K562 (cell line): ENCODE data around the gene LRRK1. TPM values are rescaled to one million over a fixed set of nuclear protein-coding genes. Genes with fewer than 3 reads are reported as not detected.

Experiments
- ATAC-seq: fragments of 200-7000 bp; cut with Tn5 transposase; 3 replicates; pipeline ENCODE4 v1.9.1; 2020; ENCODE audit warnings: moderate library complexity
- BruUV-seq: library from RNA; stranded (reverse); fragments of 400-500 nt; replicated peaks from 2 replicates; lab custom pipeline; 2021; lab: Mats Ljungman, UMichigan
- CTCF ChIA-PET: fragments of 300-600 bp; formaldehyde crosslinking; extraction: SDS; loops from one replicate; lab custom pipeline; 2021; ENCODE audit warnings: low intra/inter-chr PET ratio; lab: Yijun Ruan, JAX
- POLR2A ChIA-PET: fragments of 300-600, 350-650 bp; sonication (Branson Sonifier 250); formaldehyde crosslinking; extraction: SDS; loops from one replicate; lab custom pipeline; 2021; ENCODE audit warnings: antibody characterized with exemption, inconsistent platforms; lab: Yijun Ruan, JAX
- DNase-seq, 4 experiments: peaks; one replicate each; pipeline versions ENCODE4 v3.0.0 to v3.0.0-alpha.2; 2011 to 2018; ENCODE audit warnings: low spot score in 3 of 4, mixed read lengths in 3 of 4; ENCODE audit errors: extremely low read depth in 1 of 4
- FAIRE-seq: peaks from 2 replicates; lab custom pipeline; 2011; peaks lifted over from hg19 to GRCh38; lab: Jason Lieb, UNC
- H2AFZ ChIP-seq: 2 replicates; pipeline ENCODE4 v1.6.0; 2011; ENCODE audit warnings: low read depth, low read length, control low read depth, inconsistent platforms
- H3K27ac ChIP-seq: fragments of 200-600 bp; 3 replicates; pipeline ENCODE4 v1.8.0; 2011; ENCODE audit warnings: low read depth, mild to moderate bottlenecking, control low read depth, inconsistent platforms, low read length, moderate library complexity, mixed read lengths; ENCODE audit errors: extremely low read depth
- H3K27me3 ChIP-seq, 2 experiments: fragments of 300-600 bp in 1 of 2; 2 replicates in 1 of 2; 3 replicates in 1 of 2; pipeline versions ENCODE4 v1.6.0 to v1.8.0; 2011; ENCODE audit warnings: inconsistent platforms in 2 of 2, low read length in 2 of 2, mild to moderate bottlenecking in 1 of 2, mixed read lengths in 1 of 2, moderate library complexity in 1 of 2; ENCODE audit not compliant: control insufficient read depth in 2 of 2, insufficient read depth in 2 of 2
- H3K36me3 ChIP-seq: fragments of 300-600 bp; 3 replicates; pipeline ENCODE4 v1.8.0; 2011; ENCODE audit warnings: mild to moderate bottlenecking, low read length, inconsistent platforms; ENCODE audit not compliant: control insufficient read depth, insufficient read depth
- H3K4me1 ChIP-seq, 2 experiments: fragments of 200-600 bp in 1 of 2; replicated peaks in 1 of 2; 2 replicates in 1 of 2; 3 replicates in 1 of 2; pipeline versions ENCODE4 v1.5.1 to v1.8.0; 2011; ENCODE audit warnings: inconsistent platforms in 2 of 2, low read length in 2 of 2, mild to moderate bottlenecking in 1 of 2, mixed read lengths in 1 of 2, moderate library complexity in 1 of 2; ENCODE audit not compliant: control insufficient read depth in 2 of 2, insufficient read depth in 2 of 2
- H3K4me2 ChIP-seq: 2 replicates; pipeline ENCODE4 v1.6.1; 2011; ENCODE audit warnings: low read length, control low read depth, inconsistent platforms, mixed read lengths; ENCODE audit not compliant: insufficient read depth
- H3K4me3 ChIP-seq: fragments of 200-600 bp; sonication (generic), shearing (Covaris generic); 2 replicates; pipeline ENCODE4 v1.5.1; 2016; ENCODE audit warnings: control low read depth, inconsistent platforms
- H3K79me2 ChIP-seq: fragments of 200-600 bp; 3 replicates; pipeline ENCODE4 v1.8.0; 2011; ENCODE audit warnings: low read length, inconsistent platforms; ENCODE audit not compliant: control insufficient read depth, insufficient read depth
- H3K9ac ChIP-seq, 2 experiments: 2 replicates each; pipeline versions ENCODE4 v1.6.0 to v1.6.1; 2011; ENCODE audit warnings: low read depth in 2 of 2, low read length in 2 of 2, control low read depth in 1 of 2, inconsistent platforms in 1 of 2, mild to moderate bottlenecking in 1 of 2, mixed read lengths in 1 of 2; ENCODE audit not compliant: insufficient read depth in 1 of 2
- H3K9me1 ChIP-seq: one replicate; pipeline ENCODE4 v1.6.0; 2011; ENCODE audit warnings: inconsistent platforms, mild to moderate bottlenecking, low read length, moderate library complexity; ENCODE audit not compliant: control insufficient read depth, insufficient read depth
- H3K9me3 ChIP-seq: replicated peaks from 2 replicates; pipeline ENCODE4 v1.5.1; 2011; ENCODE audit warnings: low read depth, low read length, inconsistent platforms; ENCODE audit not compliant: control insufficient read depth, insufficient read depth
- H4K20me1 ChIP-seq: replicated peaks from 2 replicates; pipeline ENCODE4 v1.6.1; 2011; ENCODE audit warnings: low read length, inconsistent platforms, mixed read lengths; ENCODE audit not compliant: control insufficient read depth, insufficient read depth
- CCNT2 ChIP-seq: IDR thresholded peaks from 2 replicates; pipeline ENCODE4 v1.6.1; 2011; ENCODE audit warnings: borderline replicate concordance, low read depth, mild to moderate bottlenecking, moderate library complexity, mixed read lengths, low read length; ENCODE audit not compliant: insufficient read length; ENCODE audit errors: extremely low read depth
- ELF1 ChIP-seq: fragments of 200-800 bp; sonication (Bioruptor generic); IDR thresholded peaks from 2 replicates; pipeline ENCODE4 v1.6.1; 2016; ENCODE audit warnings: missing genetic modification characterization, missing compliant biosample characterization
- ETV1 ChIP-seq: fragments of 450-650 bp; conservative IDR thresholded peaks from 2 replicates; pipeline ENCODE4 v1.6.1; 2016; ENCODE audit warnings: missing genetic modification characterization, control low read depth, low read depth, missing compliant biosample characterization
- GABPA ChIP-seq: fragments of 200-800 bp; sonication (Bioruptor generic); conservative IDR thresholded peaks from 2 replicates; pipeline ENCODE4 v1.6.1; 2016; ENCODE audit warnings: low read depth, missing genetic modification characterization, missing compliant biosample characterization
- MXI1 ChIP-seq: IDR thresholded peaks from 2 replicates; pipeline ENCODE4 v1.6.1; 2011; ENCODE audit warnings: low read depth, mild to moderate bottlenecking, improper control_type of control experiment, low read length
- NFIC ChIP-seq: fragments of 450-650 bp; IDR thresholded peaks from 2 replicates; pipeline ENCODE4 v1.6.1; 2017; ENCODE audit warnings: mild to moderate bottlenecking, inconsistent platforms
- WGBS: fragments of 100-300 bp; shearing (Covaris generic); methylation state at CpG from one replicate; pipeline ENCODE4 v1.1.6; 2016; ENCODE audit warnings: low coverage, mixed read lengths; ENCODE audit not compliant: insufficient coverage; ENCODE audit errors: missing lambda C conversion rate; 5-methylcytosine and 5-hydroxymethylcytosine counted together
- in situ Hi-C: fragments of 300-500 bp; cut with MboI; formaldehyde crosslinking; loops from 4 replicates; pipeline ENCODE4 v1.15.0; 2018; ENCODE audit warnings: inconsistent platforms, mixed read lengths
- intact Hi-C: fragments of 100-400 bp; cut with micrococcal nuclease; formaldehyde crosslinking; loops from 2 replicates; pipeline ENCODE4 v1.14.2; 2022
- polyA plus RNA-seq, 8 experiments: library from polyadenylated mRNA; depleted of rRNA in 4 of 8; stranded (reverse) in 5 of 8; unstranded in 3 of 8; fragments of >200 nt; fragmentation: Nextera tagmentation in 2 of 8; fragmentation: Illumina TruSeq in 1 of 8; extraction: Ambion mirVana in 2 of 8; extraction: Trizol in 1 of 8; gene quantifications; 2 replicates each; pipeline versions ENCODE4 v1.2.1 to v1.2.3, GENCODE V29; 2011 to 2014; ENCODE audit warnings: inconsistent platforms in 1 of 8, missing spikeins in 1 of 8
- total RNA-seq, 7 experiments: library from RNA; depleted of rRNA in 6 of 7; stranded (reverse); fragments of >200 nt in 6 of 7; fragmentation: Illumina TruSeq in 2 of 7; extraction: Trizol in 2 of 7; gene quantifications; 2 replicates each; pipeline versions ENCODE4 v1.2.1 to v1.2.3, GENCODE V29; 2011 to 2021; ENCODE audit warnings: low replicate concordance in 1 of 7
- TF ChIP-seq, protein P1 (sequence below): sonication (generic); formaldehyde crosslinking; IDR thresholded peaks from 2 replicates; pipeline ENCODE4 v1.8.0; 2022; ENCODE audit warnings: missing genetic modification reagents, mild to moderate bottlenecking, moderate library complexity, borderline replicate concordance
- TF ChIP-seq, protein P2 (sequence below), 2 experiments: fragments of 450-650 bp; IDR thresholded peaks; 2 replicates each; pipeline ENCODE4 v1.6.1; 2018; ENCODE audit warnings: mild to moderate bottlenecking in 2 of 2, low read depth in 1 of 2; ENCODE audit not compliant: partially characterized antibody in 2 of 2

LRRK1 gene
- total and polyA plus RNA-seq, 9 of the 15 experiments (the other 6 are each of a cell fraction or from before 2014, with no cell fraction given), result 0.01 to 1.5 (median 0.11) TPM

- no peak for FAIRE-seq
- POLR2A ChIA-PET, result interaction anchor here (0.6 to 1.5 kb wide), 4 partner anchors 49 to 349 kb away, joined by 3 read pairs; no protein-coding TSS in a partner anchor
- no peak overlapping the region for H3K4me2 ChIP-seq
These were observed 16.6 kb upstream of the LRRK1 start for GRCh38 chr15:100902436-100903167.

More at GRCh38 chr15:100902436-100903167, 16.6 kb upstream of the LRRK1 start:
- H3K9me1 ChIP-seq, result no peaks in the 10 kb centered on the region
- H3K4me1 ChIP-seq, result no peaks in the 10 kb centered on the region
- TF ChIP-seq, protein P1, sequence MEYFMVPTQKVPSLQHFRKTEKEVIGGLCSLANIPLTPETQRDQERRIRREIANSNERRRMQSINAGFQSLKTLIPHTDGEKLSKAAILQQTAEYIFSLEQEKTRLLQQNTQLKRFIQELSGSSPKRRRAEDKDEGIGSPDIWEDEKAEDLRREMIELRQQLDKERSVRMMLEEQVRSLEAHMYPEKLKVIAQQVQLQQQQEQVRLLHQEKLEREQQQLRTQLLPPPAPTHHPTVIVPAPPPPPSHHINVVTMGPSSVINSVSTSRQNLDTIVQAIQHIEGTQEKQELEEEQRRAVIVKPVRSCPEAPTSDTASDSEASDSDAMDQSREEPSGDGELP (CRISPR knock-in tag), result 0 out of 2 replicates have a peak, but pooled peaks have one; percentile 22
- TF ChIP-seq NFIC (peak; percentile 11; the same call in 1 of the 2 replicates), GABPA (tag) (peak; percentile 53; the same call in 1 of the 2 replicates), ELF1 (0 out of 2 replicates have a peak, but pooled peaks have one; percentile 28), CCNT2 (no peak), MXI1 (no peak), ETV1 (tag) (0 out of 2 replicates have a peak, but pooled peaks have one; percentile 27)
- TF ChIP-seq, protein P2, sequence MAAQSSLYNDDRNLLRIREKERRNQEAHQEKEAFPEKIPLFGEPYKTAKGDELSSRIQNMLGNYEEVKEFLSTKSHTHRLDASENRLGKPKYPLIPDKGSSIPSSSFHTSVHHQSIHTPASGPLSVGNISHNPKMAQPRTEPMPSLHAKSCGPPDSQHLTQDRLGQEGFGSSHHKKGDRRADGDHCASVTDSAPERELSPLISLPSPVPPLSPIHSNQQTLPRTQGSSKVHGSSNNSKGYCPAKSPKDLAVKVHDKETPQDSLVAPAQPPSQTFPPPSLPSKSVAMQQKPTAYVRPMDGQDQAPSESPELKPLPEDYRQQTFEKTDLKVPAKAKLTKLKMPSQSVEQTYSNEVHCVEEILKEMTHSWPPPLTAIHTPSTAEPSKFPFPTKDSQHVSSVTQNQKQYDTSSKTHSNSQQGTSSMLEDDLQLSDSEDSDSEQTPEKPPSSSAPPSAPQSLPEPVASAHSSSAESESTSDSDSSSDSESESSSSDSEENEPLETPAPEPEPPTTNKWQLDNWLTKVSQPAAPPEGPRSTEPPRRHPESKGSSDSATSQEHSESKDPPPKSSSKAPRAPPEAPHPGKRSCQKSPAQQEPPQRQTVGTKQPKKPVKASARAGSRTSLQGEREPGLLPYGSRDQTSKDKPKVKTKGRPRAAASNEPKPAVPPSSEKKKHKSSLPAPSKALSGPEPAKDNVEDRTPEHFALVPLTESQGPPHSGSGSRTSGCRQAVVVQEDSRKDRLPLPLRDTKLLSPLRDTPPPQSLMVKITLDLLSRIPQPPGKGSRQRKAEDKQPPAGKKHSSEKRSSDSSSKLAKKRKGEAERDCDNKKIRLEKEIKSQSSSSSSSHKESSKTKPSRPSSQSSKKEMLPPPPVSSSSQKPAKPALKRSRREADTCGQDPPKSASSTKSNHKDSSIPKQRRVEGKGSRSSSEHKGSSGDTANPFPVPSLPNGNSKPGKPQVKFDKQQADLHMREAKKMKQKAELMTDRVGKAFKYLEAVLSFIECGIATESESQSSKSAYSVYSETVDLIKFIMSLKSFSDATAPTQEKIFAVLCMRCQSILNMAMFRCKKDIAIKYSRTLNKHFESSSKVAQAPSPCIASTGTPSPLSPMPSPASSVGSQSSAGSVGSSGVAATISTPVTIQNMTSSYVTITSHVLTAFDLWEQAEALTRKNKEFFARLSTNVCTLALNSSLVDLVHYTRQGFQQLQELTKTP (IDR thresholded peaks at IDR 0.05; ENCODE audit: low read depth in 1 of 2, partially characterized antibody in 2 of 2), result peak in 1 of 2 experiments; percentile 70
- H3K27me3 ChIP-seq, result peaks cover 40 to 73% of the 10 kb centered on the region in 2 experiments
- intact Hi-C loops, result no loop called here
- BruUV-seq, result no TSS peak
- in situ Hi-C loops, result loop anchor here (25.0 kb wide), 1 partner anchor 360 kb away; the partner anchor contains the start of gene CHSY1
- no peaks in the 10 kb centered on the region for H3K79me2 ChIP-seq
- H3K27ac ChIP-seq, result no peak overlapping the region
- H3K4me3 ChIP-seq, result no peak overlapping the region
- ATAC-seq, result peak; percentile 56; the same call in 2 of the 3 replicates
- DNase-seq, result no peak
- CTCF ChIA-PET, result no interaction called here
- H4K20me1 ChIP-seq, result no peaks in the 10 kb centered on the region; the same call in 1 of the 2 replicates
- H3K36me3 ChIP-seq, result no peaks in the 10 kb centered on the region
- H2AFZ ChIP-seq, result no peak overlapping the region
- 3% methylated on average over 20 of the region's 22 CpGs for WGBS
- H3K9me3 ChIP-seq, result no peaks in the 10 kb centered on the region
- H3K9ac ChIP-seq, result no peak overlapping the region
